Left ventricle myocardium superior (tissue), 1 donor: ENCODE results near the gene PLAGL2. TPM values are rescaled to one million over a fixed set of nuclear protein-coding genes. Genes with fewer than 3 reads are reported as not detected.
A peak's percentile ranks its signal among the peaks of the same experiment; 100 is the strongest.
"Not testable (repeated sequence)": the region's sequence is repeated elsewhere in the genome, so short reads cannot be mapped to it uniquely, and the experiment has no call there.

Experiments
- ATAC-seq: fragments of 200-7000 bp; cut with Tn5 transposase; one replicate; pipeline ENCODE4 v1.9.1; 2020; ENCODE audit warnings: mild to moderate bottlenecking, moderate library complexity
- DNase-seq: peaks from one replicate; pipeline ENCODE4 v3.0.0-alpha.2; 2020
- intact Hi-C: fragments of 100-400 bp; cut with micrococcal nuclease; formaldehyde crosslinking; loops from one replicate; pipeline ENCODE4 v1.11.0; 2022
- total RNA-seq: library from RNA; stranded (reverse); fragmentation: NEBNext Ultra II Directional; extraction: Animal tissue kit (Norgen Biotek cat#: 25700); gene quantifications from one replicate; pipeline ENCODE4 v1.2.1, GENCODE V29; 2021
- donor health status: DM: no; HTN: yes; CAD: no; lungs with severe emphysema.

Gene PLAGL2
- total RNA-seq, 1 donor from 2014 or later, result 6.7 TPM

GRCh38 chr20:32206760-32207625 is 550 bp downstream of the PLAGL2 start:
- intact Hi-C loops, result no loop called here
- no peak for ATAC-seq
- DNase-seq, result no peak

- ATAC-seq, result peak; percentile 1
- DNase-seq, result no peak
- intact Hi-C loops, result no loop called here
Observed at GRCh38 chr20:32205843-32206759, 1.4 kb downstream of the PLAGL2 start.

GRCh38 chr20:32205110-32205842 is 2.3 kb downstream of the PLAGL2 start:
- no peak for DNase-seq
- peak; percentile 38 for ATAC-seq
- intact Hi-C loops, result no loop called here

- DNase-seq (no peak), ATAC-seq (peak; percentile 15)
- intact Hi-C loops, result no loop called here
Observed at GRCh38 chr20:32204205-32205109, 3.1 kb downstream of the PLAGL2 start.

- no peak for DNase-seq
- ATAC-seq, result no peak
- intact Hi-C loops, result no loop called here
Observed at GRCh38 chr20:32203356-32204204, 4.0 kb downstream of the PLAGL2 start.

GRCh38 chr20:32201977-32202363 is 5.6 kb downstream of the PLAGL2 start:
- intact Hi-C loops, result no loop called here
- ATAC-seq, result no peak
- no peak for DNase-seq

- ATAC-seq, result no peak
- intact Hi-C loops, result no loop called here
Observed at GRCh38 chr20:32201296-32201976, 6.1 kb downstream of the PLAGL2 start.

GRCh38 chr20:32199006-32199405 is 8.5 kb downstream of the PLAGL2 start:
- intact Hi-C loops, result no loop called here
- ATAC-seq, result no peak
- DNase-seq, result no peak

More at GRCh38 chr20:32201296-32201976, 6.1 kb downstream of the PLAGL2 start:
- DNase-seq, result no peak

GRCh38 chr20:32197136-32197535 is 10.4 kb downstream of the PLAGL2 start:
- intact Hi-C loops, DNase-seq: not testable (repeated sequence)
- peak; percentile 3 for ATAC-seq

- intact Hi-C loops, ATAC-seq: not testable (repeated sequence)
Observed at GRCh38 chr20:32196613-32197012, 10.9 kb downstream of the PLAGL2 start.

GRCh38 chr20:32195581-32195980 is 12.0 kb downstream of the PLAGL2 start:
- DNase-seq (no peak), ATAC-seq (peak; percentile 6)
- intact Hi-C loops, result no loop called here

More at GRCh38 chr20:32196613-32197012, 10.9 kb downstream of the PLAGL2 start:
- DNase-seq, result not testable (repeated sequence)

- intact Hi-C loops, result no loop called here
- ATAC-seq, result peak; percentile 7
Observed at GRCh38 chr20:32193996-32194395, 13.5 kb downstream of the PLAGL2 start.

GRCh38 chr20:32193336-32193735 is 14.2 kb downstream of the PLAGL2 start:
- DNase-seq, intact Hi-C loops, ATAC-seq: not testable (repeated sequence)

More at GRCh38 chr20:32193996-32194395, 13.5 kb downstream of the PLAGL2 start:
- DNase-seq, result no peak

GRCh38 chr20:32192698-32193097 is 14.8 kb downstream of the PLAGL2 start:
- intact Hi-C loops, result no loop called here
- ATAC-seq (peak; percentile 5), DNase-seq (no peak)

- ATAC-seq, result no peak
- DNase-seq, result no peak
- intact Hi-C loops, result no loop called here
Observed at GRCh38 chr20:32191873-32192272, 15.7 kb downstream of the PLAGL2 start.

- no peak for DNase-seq
- intact Hi-C loops, result no loop called here
- ATAC-seq, result no peak
Observed at GRCh38 chr20:32191422-32191821, 16.1 kb downstream of the PLAGL2 start.
